ENCODE measurements around the gene SERPINI1. TPM values are rescaled to one million over a fixed set of nuclear protein-coding genes. Genes with fewer than 3 reads are reported as not detected.

Gene SERPINI1
- total RNA-seq, 1 donor from 2014 or later = 1.3 TPM

DNA sequence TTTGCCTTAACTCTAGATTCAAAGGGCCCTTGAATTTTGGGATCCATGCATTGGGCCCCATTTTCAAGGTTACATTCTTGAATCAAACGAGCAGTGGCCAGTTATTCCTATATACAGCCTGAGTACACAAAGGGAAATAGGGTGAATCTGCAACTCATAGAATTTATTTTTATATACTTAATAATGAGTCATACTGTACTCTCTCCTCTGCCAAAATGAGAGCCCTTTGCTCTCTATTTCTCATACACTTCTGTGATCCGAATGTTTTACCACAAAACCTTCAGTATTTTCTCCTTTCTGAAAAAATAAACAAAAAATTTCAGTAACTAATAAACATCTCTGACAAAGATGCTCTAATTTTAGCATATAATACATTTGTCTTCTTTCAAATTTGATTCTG, 116.7 kb downstream of the SERPINI1 start:
- ATAC-seq = no peak

DNA sequence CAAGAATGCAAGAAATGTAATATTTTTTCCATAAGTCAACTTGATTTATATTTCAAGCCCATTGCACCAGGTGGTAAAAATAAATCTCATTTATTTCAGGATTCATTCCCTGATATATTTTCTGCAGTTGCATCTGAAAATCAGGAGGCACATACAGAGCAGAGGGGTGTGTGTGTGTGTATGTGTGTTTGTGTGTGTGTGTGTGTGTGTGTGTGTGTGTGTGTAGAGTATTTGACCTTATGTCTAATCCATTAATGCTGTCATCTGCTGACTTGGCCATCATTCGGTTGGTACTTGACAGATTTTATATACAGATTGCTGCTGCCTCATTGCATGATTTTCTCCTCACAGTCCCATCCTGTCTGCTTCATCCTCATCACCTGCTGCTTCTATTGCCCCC, 118.5 kb downstream of the SERPINI1 start:
- ATAC-seq = no peak

DNA sequence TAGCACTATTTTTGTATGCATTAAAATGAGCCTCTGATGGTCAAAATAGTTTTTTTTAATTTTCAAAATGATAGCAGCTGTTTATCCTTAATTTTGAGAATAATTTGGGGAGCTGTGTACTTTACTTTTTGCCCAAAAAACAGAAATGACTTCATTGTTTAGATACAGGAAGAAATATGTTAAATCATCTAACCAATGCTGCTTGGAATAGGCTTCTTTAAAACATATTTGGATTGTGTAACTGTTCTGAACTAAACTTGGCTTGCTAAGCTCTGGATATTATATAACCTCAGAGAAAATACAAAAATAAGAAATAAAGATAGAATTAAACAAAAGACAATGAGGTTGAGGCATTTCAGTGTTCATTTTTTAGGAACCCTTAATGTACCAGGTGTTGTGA, 119.3 kb downstream of the SERPINI1 start:
- no peak for ATAC-seq

DNA sequence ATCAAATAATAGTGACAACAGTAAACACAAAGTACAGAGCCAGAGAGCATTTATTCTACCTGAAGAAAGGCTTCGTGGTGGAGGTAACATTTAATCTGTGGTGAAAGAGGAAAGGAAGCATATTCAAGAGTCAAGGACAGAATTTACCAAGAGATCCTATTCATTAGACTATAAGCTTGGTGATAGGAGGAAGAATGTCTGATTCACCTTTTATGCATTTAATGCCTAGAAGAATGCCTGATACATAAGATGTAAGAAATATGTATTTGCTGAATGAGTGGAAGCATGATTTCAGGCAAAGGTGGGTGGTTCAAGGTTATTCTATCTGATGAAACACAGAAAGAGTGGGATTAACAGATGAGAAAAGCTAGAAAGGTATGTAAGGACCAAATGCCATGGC, 119.8 kb downstream of the SERPINI1 start:
- ATAC-seq = no peak

DNA sequence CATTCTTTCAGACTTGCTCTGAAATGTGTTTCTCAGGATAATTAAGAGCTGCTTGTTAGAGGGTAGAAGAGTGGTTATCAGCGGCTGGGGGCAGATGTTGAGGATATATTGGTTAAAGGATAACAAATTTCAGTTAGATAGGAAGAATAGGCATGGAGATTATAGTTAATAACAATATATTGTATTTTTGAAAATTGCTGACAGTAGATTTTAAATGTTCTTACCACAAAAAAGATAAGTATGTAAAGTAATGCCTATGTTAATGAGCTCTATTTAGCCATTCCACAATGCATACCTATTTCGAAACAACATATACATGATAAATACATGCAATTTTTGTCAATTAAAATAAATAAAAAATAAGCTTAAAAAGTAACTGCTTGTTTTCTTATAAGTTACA, 123.3 kb downstream of the SERPINI1 start:
- no peak for ATAC-seq

DNA sequence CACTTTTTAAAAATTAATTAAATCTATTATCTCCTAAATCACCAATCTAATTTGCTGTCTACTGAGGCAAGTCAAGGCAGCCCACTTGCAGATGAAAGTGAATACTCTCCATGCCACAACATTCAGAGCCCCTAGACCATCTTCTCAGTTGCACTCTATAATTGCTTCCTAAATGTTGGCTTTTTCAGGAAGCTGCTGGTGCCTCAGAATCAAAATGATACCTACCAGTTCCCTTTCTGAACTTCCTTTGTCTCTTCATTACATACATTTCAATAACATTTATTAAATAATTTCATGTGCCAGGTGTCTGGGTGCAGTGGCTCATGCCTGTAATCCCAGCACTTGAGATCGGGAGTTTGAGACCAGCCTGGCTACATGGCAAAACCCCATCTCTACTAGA, 124.1 kb downstream of the SERPINI1 start:
- ATAC-seq = no peak

DNA sequence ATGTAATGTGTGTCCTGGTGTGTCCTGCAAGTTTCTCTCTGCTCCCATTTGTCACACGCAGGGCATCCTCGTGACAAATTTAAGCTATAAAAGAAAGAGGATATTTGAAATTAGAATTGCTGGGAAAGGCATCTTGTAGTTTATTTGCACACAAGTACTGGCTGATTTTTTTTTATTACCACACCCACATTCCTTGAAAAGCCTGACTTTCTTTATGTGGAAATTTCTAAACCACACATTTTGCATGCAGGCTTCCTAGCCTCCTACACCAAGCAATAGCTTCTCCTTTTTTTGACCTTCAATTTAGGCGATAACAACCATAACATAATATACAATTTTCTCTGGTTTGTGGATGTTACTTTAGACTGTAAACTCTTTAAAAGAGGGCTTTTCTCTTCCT, 126.1 kb downstream of the SERPINI1 start:
- ATAC-seq = no peak

DNA sequence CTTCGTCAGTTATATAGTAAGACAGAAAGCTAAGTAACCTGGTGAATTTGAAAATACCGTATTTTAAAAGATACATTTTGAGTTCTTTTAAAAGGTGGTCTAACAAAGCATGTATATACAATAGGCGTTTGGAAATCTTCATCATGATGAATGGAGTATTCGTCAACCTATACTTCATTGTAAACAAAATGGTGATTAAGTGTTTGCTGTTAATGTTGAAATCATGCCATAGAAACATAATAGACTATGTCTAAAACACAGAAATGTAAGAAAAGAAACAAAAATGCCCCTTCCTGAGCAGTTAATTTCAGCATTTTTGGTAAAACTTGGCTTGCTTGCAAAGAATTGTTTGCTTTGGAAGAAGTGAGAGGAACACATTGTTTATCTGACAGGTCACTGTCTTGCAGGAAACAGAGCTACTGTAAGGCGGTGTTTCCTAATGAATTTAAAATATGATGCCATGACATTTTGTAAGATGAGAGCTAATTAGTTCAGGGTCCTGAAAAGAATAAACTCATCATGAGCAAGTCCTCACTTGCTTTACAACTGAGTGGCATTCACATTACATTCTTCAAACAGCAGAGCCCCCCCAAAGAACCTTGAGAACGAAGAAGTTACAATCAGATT, 126.7 kb downstream of the SERPINI1 start:
- no peak for ATAC-seq

DNA sequence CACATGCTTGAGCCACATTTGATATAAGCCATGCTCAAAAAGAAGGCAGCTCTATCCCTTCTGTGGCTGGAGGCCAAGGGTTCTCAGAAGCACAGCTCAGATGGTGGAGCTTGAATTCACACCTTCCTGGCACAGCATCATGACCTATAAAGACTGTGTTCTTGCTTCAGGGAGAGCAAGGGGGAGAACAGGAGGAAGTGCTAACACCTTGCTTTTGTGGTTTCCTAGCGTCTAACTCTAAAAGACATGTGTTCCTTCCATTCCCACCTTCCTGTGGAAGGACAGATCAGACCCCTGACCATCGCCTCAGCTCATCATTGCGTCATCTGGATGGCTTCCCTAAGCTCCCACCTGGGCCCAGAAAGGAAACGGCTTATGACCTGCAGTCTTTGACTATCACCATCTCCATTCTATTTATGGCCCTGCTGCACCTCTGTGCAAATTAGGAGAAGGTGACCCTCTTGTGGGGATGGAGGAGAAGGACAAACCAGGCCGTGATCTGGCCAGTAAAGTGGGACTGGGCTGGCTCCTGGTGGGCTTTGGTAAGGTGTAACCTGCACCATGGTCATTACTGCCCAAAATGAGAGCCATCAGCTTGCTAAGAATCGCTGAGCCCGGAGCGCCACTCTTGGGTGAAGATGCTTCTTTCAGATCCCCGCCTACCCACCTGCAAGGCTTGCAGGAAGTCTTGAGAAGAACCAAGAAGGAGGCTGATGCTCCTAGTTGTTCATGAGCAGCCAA, 128.5 kb downstream of the SERPINI1 start:
- ATAC-seq = no peak

DNA sequence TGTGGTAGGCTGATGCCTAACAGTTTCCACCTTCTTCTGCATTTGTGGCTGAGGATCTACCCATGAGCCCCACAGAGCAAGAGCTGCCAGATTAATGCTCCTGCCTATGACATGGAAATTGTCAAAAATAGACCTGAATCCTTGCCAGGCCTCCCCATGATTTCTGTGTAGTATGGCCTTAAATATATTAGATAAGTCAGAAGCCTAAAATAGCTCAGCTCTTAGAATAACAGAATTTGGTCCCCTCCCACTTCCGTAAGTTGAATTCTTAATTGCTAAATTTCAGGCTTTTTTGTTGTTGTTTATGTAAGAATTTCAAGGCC, 129.0 kb downstream of the SERPINI1 start:
- ATAC-seq = no peak

DNA sequence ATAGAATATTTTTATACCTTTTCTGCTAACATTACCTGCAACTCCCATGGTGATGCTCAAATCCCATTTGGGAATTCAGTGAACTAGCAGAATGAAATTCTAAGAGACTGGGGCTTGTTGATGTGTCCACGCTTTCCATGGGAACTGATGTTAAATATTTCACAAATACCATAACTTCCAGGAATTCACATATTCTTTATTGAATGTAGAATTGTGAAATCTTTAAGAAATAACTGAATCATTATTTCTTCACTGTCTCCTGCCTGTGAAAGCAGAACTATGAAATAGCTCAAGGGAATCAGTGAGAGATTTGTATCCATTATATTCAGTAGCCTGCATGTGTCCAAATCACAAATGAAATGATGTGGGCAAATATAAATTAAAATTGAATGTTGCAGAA, 130.8 kb downstream of the SERPINI1 start:
- ATAC-seq = no peak

DNA sequence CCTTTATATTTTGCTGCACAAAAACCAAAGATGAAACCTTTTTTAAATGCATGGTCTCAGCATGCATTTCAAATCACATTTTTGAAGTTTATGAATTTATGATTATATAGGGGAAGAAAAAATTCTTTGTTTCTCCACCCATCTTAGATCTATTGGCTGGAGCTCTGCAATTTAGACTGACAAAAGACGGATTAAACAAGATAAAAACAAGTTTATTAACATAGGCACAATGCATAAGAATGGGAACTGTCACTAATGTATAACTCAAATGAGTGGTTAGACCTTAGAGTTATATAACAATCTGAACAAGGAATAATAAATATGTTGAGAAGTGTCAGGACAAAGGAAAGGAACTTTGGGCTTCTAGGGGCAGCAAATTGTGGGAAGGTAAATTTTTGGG, 132.5 kb downstream of the SERPINI1 start:
- ATAC-seq = no peak

DNA sequence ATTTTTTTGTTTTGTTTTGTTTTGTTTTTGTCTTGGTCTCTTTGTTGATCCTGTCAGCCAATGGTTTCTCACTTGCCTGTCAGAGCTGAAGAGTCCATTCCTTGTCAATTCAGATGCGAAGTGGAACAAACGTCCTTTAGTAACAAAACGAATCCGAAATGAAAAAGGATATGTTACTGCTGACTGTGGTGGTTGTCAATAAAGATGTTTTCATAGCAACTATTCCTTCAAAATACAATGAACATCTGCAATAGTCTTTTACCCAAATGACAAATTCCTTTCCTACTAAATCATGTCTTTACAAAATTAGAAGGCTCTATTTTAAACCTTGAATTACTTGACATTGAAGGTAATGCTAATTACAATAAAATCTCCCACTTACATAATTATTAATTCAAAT, 134.7 kb downstream of the SERPINI1 start:
- ATAC-seq = no peak

DNA sequence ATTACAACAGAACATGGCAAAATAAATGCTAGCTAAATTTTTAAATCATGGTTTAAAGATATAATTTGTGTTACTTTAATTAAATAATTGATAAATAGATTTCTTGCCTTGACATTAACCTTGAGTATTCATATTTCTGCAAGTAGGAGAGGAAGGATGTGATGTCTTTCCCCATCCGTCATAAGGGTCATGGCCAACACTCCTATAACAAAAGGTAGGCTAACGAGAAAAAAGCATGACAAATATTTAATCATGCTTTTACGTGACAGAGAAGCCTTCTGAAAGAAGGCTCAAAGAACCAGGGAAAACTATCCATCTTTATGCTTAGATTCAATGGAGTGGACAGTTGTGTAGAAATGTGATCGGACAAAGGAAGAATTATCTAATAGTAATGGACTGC, 135.2 kb downstream of the SERPINI1 start:
- ATAC-seq = no peak

DNA sequence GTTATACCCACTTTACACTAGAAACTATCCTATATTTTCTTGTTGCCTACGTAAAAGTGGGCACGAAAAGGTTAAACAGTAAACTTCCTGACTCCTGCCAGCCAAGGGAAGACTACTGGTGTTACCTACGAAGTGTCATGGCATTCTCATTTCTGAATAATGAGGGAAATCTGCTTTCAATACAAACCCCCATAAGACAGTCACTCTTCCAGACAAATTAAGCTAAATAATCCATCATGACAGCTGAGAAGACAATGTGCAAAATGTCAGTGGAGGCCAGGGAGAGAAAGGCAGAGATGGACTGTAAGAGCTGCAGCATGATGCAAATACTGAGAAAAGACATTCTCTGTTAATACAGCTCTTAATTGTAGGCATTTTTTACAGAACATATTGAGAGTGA, 136.5 kb downstream of the SERPINI1 start:
- ATAC-seq = no peak

DNA sequence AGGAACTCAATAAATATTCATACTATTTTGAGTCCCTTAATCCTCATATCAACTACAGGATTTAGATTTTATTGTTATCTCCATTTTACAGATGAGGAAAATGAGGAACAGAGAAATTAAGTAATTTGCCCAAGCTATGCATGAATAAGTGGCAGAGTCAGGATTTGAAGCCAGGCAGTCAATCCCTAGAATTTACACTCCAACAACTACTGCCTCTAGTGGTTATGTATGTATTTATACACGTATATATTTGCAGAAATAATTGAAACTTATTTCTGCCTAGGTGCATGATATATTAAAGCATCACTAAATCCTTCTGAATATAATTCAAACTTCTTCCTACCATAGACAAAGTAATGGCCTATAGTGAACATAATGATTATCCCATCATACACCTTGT, 137.4 kb downstream of the SERPINI1 start:
- no peak for ATAC-seq

DNA sequence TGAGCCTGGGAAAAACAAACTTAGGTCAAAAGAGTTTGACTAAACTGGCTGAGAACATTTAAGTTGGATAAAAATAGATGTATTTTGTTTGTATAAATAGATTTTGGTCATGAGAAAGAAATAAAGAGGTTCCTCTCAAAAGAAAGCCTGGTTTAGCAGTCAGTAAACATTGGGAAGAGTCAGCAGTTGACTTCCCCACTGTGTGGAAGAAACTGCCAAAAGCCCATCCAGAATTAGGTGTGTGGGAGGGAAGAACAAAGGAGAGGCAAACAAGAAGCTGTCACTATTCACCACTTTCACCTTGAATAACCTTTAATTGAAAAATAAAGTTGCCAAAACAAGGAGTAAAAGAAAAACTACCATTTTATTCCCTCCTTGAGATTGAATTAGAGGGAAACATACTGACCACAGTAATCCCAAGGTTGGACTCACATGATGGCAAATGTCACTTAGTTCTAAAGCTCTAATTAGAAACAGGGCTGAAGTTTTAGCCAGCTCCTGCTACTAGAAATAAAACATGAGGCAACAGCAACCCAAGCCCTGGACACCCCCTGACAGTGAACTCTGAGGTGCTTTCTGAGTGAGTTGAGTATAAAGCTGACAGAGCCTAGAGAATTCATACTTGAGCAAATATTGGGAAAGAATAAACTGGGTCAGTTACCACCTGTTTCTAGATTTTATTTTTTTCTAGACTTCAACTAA, 139.3 kb downstream of the SERPINI1 start:
- ATAC-seq = no peak

Other genes with a start within 250 kb of the SERPINI1 start
- gene WDR49, start 81.8 kb upstream of the SERPINI1 start, total RNA-seq = 0.16 TPM
- gene PDCD10, start 829 bp upstream of the SERPINI1 start, total RNA-seq = 49.4 TPM

All from esophagus mucosa (tissue), 1 donor.